Mononuclear cell (primary cell): ENCODE results near the gene BTG3. TPM values are rescaled to one million over a fixed set of nuclear protein-coding genes. Genes with fewer than 3 reads are reported as not detected.

Source experiments
- H3K27me3 ChIP-seq: 2 replicates; pipeline ENCODE4 v1.6.0; 2011; ENCODE audit warnings: low read length, control low read depth; ENCODE audit not compliant: insufficient read depth
- H3K4me1 ChIP-seq: 2 replicates; pipeline ENCODE4 v1.5.1; 2011; ENCODE audit warnings: mild to moderate bottlenecking, low read length, control low read depth; ENCODE audit not compliant: insufficient read depth
- H3K4me3 ChIP-seq: 2 replicates; pipeline ENCODE4 v1.5.1; 2011; ENCODE audit warnings: mild to moderate bottlenecking, low read length, moderate library complexity
- H3K9me3 ChIP-seq: 2 replicates; pipeline ENCODE4 v1.5.1; 2011; ENCODE audit warnings: low read depth, mild to moderate bottlenecking, control low read depth, low read length
- total RNA-seq: library from RNA; depleted of rRNA; stranded (reverse); fragments of >200 nt; gene quantifications from one replicate; pipeline ENCODE4 v1.2.3, GENCODE V29; 2012

Gene BTG3
- total RNA-seq: 68.6 TPM

- no peaks in the 10 kb centered on the region for H3K9me3 ChIP-seq
- no peaks in the 10 kb centered on the region for H3K27me3 ChIP-seq
- peak within 1 kb of the TSS; percentile 65 for H3K4me3 ChIP-seq
- H3K4me1 ChIP-seq: peaks cover 10% of the 10 kb centered on the region
These were observed at the start of gene BTG3 for GRCh38 chr21:17612565-17613241. Gene BTG3 (minus strand): TSS chr21:17612901. CDS start chr21:17609144, 3,757 bp downstream.

- H3K9me3 ChIP-seq: no peaks in the 10 kb centered on the region
- no peak overlapping the region for H3K4me3 ChIP-seq
- H3K27me3 ChIP-seq: no peaks in the 10 kb centered on the region
- H3K4me1 ChIP-seq: no peaks in the 10 kb centered on the region
These were observed 48.2 kb upstream of the BTG3 start for GRCh38 chr21:17660862-17661261.

GRCh38 chr21:17660452-17660851, 47.8 kb upstream of the BTG3 start:
- no peaks in the 10 kb centered on the region for H3K9me3 ChIP-seq
- H3K4me1 ChIP-seq: no peaks in the 10 kb centered on the region
- H3K27me3 ChIP-seq: no peaks in the 10 kb centered on the region
- H3K4me3 ChIP-seq: no peak overlapping the region

- Histone ChIP-seq H3K4me3 (no peak overlapping the region), H3K4me1 (no peaks in the 10 kb centered on the region), H3K27me3 (no peaks in the 10 kb centered on the region), H3K9me3 (no peaks in the 10 kb centered on the region)
These were observed 46.2 kb upstream of the BTG3 start for GRCh38 chr21:17658931-17659330.

- Histone ChIP-seq H3K4me1 (no peaks in the 10 kb centered on the region), H3K27me3 (peaks cover 3% of the 10 kb centered on the region), H3K9me3 (no peaks in the 10 kb centered on the region), H3K4me3 (no peak overlapping the region)
These were observed 38.8 kb upstream of the BTG3 start for GRCh38 chr21:17651526-17651925.

- H3K4me3 ChIP-seq: no peak overlapping the region
- peaks cover 3% of the 10 kb centered on the region for H3K27me3 ChIP-seq
- no peaks in the 10 kb centered on the region for H3K9me3 ChIP-seq
- H3K4me1 ChIP-seq: no peaks in the 10 kb centered on the region
These were observed 37.6 kb upstream of the BTG3 start for GRCh38 chr21:17650292-17650691.

- H3K4me3 ChIP-seq: no peak overlapping the region
- H3K4me1 ChIP-seq: no peaks in the 10 kb centered on the region
- peaks cover 3% of the 10 kb centered on the region for H3K27me3 ChIP-seq
- no peaks in the 10 kb centered on the region for H3K9me3 ChIP-seq
These were observed 34.1 kb upstream of the BTG3 start for GRCh38 chr21:17646790-17647189.

- Histone ChIP-seq H3K4me1 (no peaks in the 10 kb centered on the region), H3K9me3 (no peaks in the 10 kb centered on the region), H3K27me3 (no peaks in the 10 kb centered on the region), H3K4me3 (no peak overlapping the region)
These were observed 31.5 kb upstream of the BTG3 start for GRCh38 chr21:17644186-17644585.

GRCh38 chr21:17640821-17641220, 28.1 kb upstream of the BTG3 start:
- Histone ChIP-seq H3K9me3 (no peaks in the 10 kb centered on the region), H3K4me1 (no peaks in the 10 kb centered on the region), H3K27me3 (no peaks in the 10 kb centered on the region), H3K4me3 (no peak overlapping the region)

GRCh38 chr21:17636711-17637110, 24.0 kb upstream of the BTG3 start:
- no peaks in the 10 kb centered on the region for H3K9me3 ChIP-seq
- no peak overlapping the region for H3K4me3 ChIP-seq
- no peaks in the 10 kb centered on the region for H3K27me3 ChIP-seq
- H3K4me1 ChIP-seq: no peaks in the 10 kb centered on the region

- no peaks in the 10 kb centered on the region for H3K27me3 ChIP-seq
- no peak overlapping the region for H3K4me3 ChIP-seq
- H3K9me3 ChIP-seq: no peaks in the 10 kb centered on the region
- H3K4me1 ChIP-seq: no peaks in the 10 kb centered on the region
These were observed 18.5 kb upstream of the BTG3 start for GRCh38 chr21:17631195-17631594.

- Histone ChIP-seq H3K27me3 (no peaks in the 10 kb centered on the region), H3K4me1 (no peaks in the 10 kb centered on the region), H3K9me3 (no peaks in the 10 kb centered on the region), H3K4me3 (no peak overlapping the region)
These were observed 9.3 kb upstream of the BTG3 start for GRCh38 chr21:17622018-17622417.

GRCh38 chr21:17616831-17617230, 4.1 kb upstream of the BTG3 start:
- Histone ChIP-seq H3K27me3 (no peaks in the 10 kb centered on the region), H3K9me3 (no peaks in the 10 kb centered on the region), H3K4me3 (no peak overlapping the region), H3K4me1 (peaks cover 5% of the 10 kb centered on the region)

- Histone ChIP-seq H3K4me1 (peaks cover 10% of the 10 kb centered on the region), H3K27me3 (no peaks in the 10 kb centered on the region), H3K9me3 (no peaks in the 10 kb centered on the region), H3K4me3 (peak overlapping the region; percentile 65)
These were observed 558 bp upstream of the BTG3 start for GRCh38 chr21:17613242-17613676.

GRCh38 chr21:17612023-17612564, 607 bp downstream of the BTG3 start:
- Histone ChIP-seq H3K4me3 (peak overlapping the region; percentile 65), H3K27me3 (no peaks in the 10 kb centered on the region), H3K4me1 (peaks cover 10% of the 10 kb centered on the region), H3K9me3 (no peaks in the 10 kb centered on the region)

GRCh38 chr21:17611414-17612022, 1.2 kb downstream of the BTG3 start:
- H3K9me3 ChIP-seq: no peaks in the 10 kb centered on the region
- peaks cover 10% of the 10 kb centered on the region for H3K4me1 ChIP-seq
- no peaks in the 10 kb centered on the region for H3K27me3 ChIP-seq
- H3K4me3 ChIP-seq: peak overlapping the region; percentile 65
